ENCODE measurements around the gene ASTN1.
A peak's percentile ranks its signal among the peaks of the same experiment; 100 is the strongest.

ASTN1 gene

DNA sequence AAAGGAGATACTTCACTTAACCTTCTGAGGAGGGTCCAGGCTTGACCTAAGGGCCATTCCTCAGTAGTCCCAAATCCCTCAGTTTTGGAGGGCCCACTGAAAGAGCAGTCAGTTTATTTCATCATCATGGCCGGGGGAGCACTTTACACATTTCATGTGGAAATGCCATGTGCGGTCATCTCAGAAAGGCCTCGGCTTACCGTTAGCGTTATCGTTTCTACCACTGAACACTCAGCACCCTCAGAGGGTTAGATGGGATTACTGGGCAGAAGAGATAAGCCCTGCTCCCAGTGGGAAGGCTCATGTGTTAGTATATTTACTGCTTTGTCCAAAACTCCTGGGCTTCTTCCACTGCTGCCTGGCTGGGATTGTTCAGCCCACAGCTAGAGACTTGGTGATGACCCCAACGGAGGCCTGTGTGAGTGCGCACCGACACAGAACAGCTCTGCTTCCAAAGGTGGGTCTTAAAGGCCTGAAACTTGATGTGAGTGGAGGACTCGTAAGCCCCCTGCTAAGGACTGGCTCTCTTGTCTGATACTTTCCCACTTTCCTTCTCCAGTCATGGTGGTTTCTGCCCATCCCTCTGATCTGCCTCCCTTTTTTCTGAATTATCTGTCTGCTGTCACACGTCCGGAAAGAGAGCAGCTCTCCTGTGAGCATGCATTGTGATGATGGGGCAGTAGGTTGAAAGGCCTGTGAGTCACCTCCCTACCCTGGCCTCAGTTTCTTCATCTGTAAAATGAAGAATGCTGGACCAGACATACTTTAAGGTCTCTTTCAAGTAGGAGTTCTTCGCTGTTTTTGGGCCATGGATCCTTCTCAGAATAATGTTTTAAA, 284.5 kb downstream of the ASTN1 start:
- no peak for DNase-seq (ENCODE audit: low read depth, low spot score)

DNA sequence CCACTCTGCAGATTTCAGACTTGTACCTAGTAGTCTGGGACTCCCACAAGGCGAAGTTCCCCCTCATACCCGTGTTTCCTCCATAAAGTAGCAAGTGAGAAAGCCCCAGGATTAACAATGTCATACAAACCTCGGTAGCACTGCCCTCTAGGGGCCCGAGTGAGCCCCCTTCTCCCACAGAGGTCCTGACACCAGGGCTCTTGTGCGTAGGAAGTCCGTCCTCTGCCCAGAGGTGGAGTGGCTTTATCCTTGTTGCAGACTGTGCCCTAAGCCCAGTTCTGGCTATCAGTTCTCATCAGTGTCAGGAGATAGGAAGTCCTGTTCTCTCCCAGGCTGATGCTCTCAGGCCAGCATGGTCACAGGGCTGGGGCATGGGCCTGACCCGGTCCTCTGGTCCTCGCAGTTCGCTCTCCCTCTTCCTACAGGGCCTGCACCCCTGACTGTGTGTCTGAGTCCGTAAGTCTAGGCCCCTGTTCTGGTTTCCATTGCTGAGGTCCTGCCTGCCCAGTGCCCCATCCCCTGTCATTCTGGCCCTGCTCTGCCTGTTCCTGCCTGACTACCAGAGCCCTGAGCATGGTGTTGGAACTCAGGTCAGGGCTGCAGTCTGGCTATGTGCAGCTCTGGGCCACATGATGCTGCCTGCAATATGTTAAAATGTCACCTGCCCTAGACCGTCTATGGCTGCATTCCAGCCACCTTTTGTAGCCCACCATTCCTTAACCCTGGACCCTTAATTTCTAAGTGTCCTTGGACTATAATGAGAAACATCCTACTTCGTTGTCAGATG, 285.6 kb downstream of the ASTN1 start:
- peak; percentile 44 for DNase-seq (ENCODE audit: low read depth, low spot score)

DNA sequence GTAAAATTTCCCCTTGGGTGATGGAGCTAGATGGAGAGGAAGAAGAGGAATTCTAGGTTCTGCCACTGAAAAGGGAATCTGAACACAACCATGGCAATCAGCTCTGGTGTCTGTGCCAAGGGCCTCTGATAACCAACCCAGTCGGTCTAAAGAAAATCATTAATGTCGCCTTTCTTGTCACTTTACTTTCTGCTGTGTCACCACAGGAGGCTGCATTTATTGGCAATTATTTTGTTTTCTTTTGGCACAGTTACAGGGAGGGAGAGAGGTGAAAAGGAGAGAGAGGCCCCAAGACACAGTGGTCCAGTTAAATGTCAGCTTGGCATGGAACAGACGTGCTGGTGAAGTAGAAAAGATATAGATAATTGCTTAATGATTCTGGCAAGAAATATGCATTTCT, 287.0 kb downstream of the ASTN1 start:
- DNase-seq (ENCODE audit: low read depth, low spot score): no peak

GRCh38 chr1:176876966-176877515, 287.5 kb downstream of the ASTN1 start:
- no peak for DNase-seq (ENCODE audit: low read depth, low spot score)

DNA sequence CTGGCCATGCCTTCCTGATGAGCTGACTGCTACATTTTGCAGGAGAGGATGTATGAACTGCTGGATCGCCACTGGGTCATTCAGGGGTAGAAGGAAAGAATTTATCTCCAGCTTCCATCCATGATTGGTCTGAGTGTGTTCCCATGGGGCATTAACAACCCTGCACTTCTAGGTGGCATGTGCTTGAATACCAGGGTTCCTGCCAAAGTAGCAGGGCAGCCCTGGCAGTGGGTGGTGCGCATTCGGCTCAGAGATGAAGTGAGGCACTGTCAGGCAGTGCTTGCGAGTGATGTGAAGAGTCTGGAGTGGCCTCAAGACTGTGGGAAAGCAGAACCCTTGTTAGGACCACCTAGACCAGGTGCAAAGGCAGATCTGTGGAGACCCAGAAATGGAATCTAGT, 294.9 kb downstream of the ASTN1 start:
- no peak for DNase-seq (ENCODE audit: low read depth, low spot score)

GRCh38 chr1:176866011-176866714, 298.3 kb downstream of the ASTN1 start:
- DNase-seq (ENCODE audit: low read depth, low spot score): no peak

DNA sequence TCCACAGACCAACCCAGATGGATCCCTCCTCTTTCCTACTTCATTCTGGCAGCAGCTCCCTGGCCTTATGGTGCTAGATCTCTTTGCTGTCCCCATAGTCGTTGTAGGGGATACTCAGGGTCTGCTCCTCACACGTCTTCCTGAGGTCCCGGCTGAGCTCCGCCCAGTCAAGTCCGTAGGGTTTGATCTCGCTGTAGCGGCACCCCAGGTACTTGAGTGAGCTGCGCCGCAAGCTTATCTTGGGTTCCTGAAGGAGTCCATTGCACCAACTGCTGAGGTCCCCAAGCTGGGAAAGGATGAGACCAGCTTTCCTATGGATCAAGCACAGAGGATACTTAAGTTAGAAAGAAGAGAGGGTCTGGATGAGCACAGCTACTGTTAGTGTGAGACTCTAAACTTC, 300.3 kb downstream of the ASTN1 start:
- no peak for DNase-seq (ENCODE audit: low read depth, low spot score)

- no peak for DNase-seq (ENCODE audit: low read depth, low spot score)
Observed at GRCh38 chr1:176863613-176864012, 300.9 kb downstream of the ASTN1 start.

GRCh38 chr1:176858433-176858916, 306.0 kb downstream of the ASTN1 start:
- no peak for DNase-seq (ENCODE audit: low read depth, low spot score)

- no peak for DNase-seq (ENCODE audit: low read depth, low spot score)
Observed at GRCh38 chr1:176857632-176858031, 306.9 kb downstream of the ASTN1 start.

DNA sequence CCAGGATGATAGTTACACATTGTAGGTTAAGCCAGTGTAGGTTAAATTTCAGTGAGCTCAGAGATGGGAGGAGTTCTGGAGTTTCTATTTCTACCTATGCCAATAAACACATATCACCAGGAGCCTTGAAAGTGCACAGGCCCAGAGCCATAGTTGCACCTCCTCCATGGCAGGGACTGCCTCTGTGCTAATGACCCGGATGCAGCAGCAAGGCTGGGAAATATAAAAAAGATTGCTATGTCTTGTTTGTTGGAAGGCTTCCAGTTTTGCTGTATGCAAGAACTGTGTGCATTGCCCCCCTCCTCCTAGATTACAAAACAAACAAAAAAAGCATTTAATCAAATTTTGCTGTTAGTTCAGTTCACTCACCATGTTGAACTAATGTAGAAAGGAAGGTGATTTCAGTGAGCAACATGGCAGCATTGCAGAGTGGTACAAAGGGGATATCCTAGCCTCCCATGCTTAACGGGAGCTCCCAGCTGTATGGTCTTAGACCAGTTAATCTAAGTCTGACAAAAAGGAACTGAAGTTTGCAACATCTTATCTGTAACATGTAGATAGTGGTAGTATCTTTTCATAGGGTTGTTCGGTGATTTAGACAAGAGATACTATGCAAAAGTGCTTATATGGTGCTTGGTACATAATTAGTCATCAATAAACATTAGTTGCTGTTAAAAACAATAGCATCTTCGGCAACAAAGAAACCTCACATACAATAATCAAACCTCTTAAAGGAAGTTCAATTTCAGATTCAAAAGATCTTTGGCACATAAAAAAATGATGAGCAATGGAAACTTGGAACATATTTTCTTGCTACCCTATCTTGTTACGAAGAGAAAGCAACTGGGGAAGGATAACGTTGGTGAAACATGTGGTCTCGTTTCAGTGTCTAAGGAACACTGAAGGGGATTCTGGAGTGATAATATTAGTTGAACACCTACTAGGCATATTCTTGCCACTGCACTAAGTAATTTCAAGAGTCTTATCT, 309.5 kb downstream of the ASTN1 start:
- no peak for DNase-seq (ENCODE audit: low read depth, low spot score)

DNA sequence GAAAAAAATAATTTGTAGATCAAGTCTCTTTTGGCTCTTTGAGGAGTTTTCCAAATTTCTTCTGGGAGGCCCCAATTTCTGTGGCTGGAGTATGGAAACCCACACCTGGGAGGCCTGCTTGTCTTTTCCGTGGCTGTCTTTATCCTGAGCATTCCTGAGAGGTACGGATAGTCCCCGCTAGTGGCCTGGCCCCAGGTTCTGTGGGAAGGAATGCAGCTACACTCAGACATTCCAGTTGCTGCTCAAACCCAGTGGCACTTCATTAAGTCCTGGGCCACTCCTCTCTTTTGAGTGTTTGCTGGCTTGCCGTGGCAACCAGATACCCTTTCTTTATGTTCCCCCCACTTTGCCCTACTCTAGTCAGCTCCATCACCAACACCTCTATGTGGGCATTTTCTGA, 310.4 kb downstream of the ASTN1 start:
- DNase-seq (ENCODE audit: low read depth, low spot score): peak; percentile 8

DNA sequence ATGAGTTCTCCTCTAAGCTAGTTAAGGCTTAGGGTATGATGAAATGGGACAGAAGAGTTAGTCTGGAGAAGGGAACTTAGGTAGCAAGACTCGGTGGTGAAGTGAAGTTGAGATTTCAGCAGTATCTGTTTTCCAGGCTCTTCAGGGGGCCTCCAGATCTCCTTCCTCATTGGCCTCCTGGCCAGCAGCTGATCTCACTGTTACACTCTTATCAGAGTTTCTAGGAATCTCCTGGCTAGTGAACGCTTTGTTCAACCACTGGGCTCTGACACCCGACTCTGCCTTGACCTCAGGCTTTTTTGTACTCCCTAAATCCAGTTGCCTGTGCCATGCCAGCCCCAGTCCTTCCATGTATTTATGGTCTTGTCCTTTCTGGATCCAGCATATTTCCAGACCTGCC, 311.0 kb downstream of the ASTN1 start:
- DNase-seq (ENCODE audit: low read depth, low spot score): peak; percentile 6

DNA sequence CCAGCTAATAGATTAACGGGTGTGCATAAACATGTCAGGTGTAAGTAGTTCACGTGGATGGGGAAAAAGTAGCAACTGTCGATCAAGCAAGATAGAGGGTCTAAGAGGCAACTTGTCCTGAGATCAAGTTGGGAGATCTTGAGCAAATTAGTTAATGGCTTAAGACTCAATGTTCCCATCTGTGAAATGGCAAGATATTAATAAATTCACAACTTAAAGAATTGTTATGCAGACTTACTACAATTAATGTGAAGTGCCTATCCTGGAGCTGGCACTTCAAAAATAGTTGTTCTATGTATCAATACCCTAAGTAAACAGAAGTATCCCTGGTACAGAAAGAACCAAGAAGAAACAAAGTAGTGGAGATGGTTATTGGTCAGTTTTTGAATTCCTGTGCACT, 312.4 kb downstream of the ASTN1 start:
- no peak for DNase-seq (ENCODE audit: low read depth, low spot score)

- DNase-seq (ENCODE audit: low read depth, low spot score): no peak
Observed at GRCh38 chr1:176850871-176851270, 313.6 kb downstream of the ASTN1 start.

DNA sequence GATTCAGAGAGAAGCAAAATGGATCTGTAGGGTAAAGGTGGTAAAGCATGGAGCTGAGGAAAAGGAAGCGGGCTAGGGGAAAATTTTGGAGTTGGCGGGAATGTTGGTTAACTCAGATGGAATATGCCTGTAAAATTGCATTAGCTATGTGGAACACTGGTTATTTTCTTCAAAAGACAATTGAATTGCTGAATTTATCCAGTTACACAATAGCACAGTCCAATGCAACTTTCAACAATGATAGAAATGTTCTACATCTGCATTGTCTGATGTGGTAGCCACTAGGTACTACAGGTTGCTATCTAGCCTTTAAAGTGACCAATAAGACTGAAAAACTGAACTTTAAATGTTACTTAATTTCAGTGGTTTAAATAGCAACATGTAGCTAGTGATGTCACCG, 315.2 kb downstream of the ASTN1 start:
- DNase-seq (ENCODE audit: low read depth, low spot score): no peak

- peak; percentile 54 for DNase-seq (ENCODE audit: low read depth, low spot score)
Observed at GRCh38 chr1:176847052-176847451, 317.5 kb downstream of the ASTN1 start.

DNA sequence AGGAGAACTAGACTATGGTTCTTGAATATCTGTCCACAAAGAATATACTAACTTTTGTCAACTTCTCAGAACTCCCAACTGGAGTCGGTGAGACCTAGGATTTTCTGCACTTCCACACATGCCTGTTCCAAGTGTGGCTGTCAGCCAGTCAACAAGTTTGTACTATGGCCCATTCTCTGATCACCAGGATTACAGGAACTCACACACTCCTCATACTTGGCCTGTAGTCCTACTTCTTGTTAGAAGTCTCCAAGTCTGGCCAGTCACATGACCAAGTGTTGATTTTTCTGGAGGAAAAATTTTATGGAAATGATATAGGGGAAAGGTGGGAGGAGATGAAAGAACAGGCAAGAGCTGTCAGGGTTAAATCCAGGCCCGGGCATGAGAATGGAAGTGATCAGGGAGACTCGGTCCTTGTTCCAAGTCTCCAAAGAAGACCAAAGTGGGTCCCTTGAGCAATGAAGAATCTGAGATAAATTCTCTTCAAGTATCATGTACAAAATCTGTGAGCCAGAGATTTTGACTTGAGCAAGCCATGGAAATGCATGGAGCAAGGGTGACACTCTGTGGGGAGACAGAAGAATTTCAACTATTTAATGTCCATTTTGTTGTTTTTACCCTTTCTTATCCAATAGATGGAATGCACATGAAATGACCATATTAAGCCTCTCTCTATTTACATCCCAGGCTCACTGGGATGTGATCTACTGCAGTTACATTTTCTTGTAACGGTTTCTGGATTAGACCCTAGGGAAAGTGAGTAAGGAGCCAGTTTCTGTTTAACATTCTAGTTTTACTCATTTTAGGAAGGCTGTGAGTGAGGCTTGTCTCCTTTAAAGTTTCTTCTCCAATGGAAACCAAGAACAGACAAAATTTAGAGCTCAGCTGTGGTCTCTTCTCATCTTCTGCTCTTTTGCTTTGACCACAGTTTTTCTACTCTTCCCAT, 320.9 kb downstream of the ASTN1 start:
- no peak for DNase-seq (ENCODE audit: low read depth, low spot score)

- no peak for DNase-seq (ENCODE audit: low read depth, low spot score)
Observed at GRCh38 chr1:176841238-176841637, 323.3 kb downstream of the ASTN1 start.

GRCh38 chr1:176839216-176839615, 325.3 kb downstream of the ASTN1 start:
- no peak for DNase-seq (ENCODE audit: low read depth, low spot score)
